HG03060 (cell line): ENCODE data around the gene TANGO6.

Experiments used
- ATAC-seq: cut with Tn5 transposase; IDR thresholded peaks from one replicate; pipeline ENCODE4 v1.9.1; 2021; ENCODE audit warnings: low read depth, moderate number of reproducible peaks; ENCODE audit not compliant: unreplicated experiment

Gene TANGO6

GRCh38 chr16:68907297-68907696 lies 64.0 kb downstream of the TANGO6 start:
- no peak for ATAC-seq

GRCh38 chr16:68907781-68908181 lies 64.5 kb downstream of the TANGO6 start:
- no peak for ATAC-seq

- ATAC-seq = no peak
Observed at GRCh38 chr16:68909099-68909733, 65.9 kb downstream of the TANGO6 start.

GRCh38 chr16:68910051-68910450 lies 66.7 kb downstream of the TANGO6 start:
- ATAC-seq = no peak

- ATAC-seq = no peak
Observed at GRCh38 chr16:68915589-68915988, 72.3 kb downstream of the TANGO6 start.

- ATAC-seq = no peak
Observed at GRCh38 chr16:68917541-68917940, 74.2 kb downstream of the TANGO6 start.

GRCh38 chr16:68920349-68920748 lies 77.0 kb downstream of the TANGO6 start:
- ATAC-seq = no peak

- ATAC-seq = no peak
Observed at GRCh38 chr16:68921637-68922036, 78.3 kb downstream of the TANGO6 start.

GRCh38 chr16:68923116-68923515 lies 79.8 kb downstream of the TANGO6 start:
- ATAC-seq = no peak

GRCh38 chr16:68927018-68927417 lies 83.7 kb downstream of the TANGO6 start:
- ATAC-seq = no peak

GRCh38 chr16:68931196-68931595 lies 87.9 kb downstream of the TANGO6 start:
- ATAC-seq = no peak

GRCh38 chr16:68934402-68934801 lies 91.1 kb downstream of the TANGO6 start:
- ATAC-seq = no peak

- no peak for ATAC-seq
Observed at GRCh38 chr16:68935008-68935407, 91.7 kb downstream of the TANGO6 start.

- ATAC-seq = no peak
Observed at GRCh38 chr16:68936736-68937631, 93.7 kb downstream of the TANGO6 start.

- no peak for ATAC-seq
Observed at GRCh38 chr16:68939692-68940320, 96.5 kb downstream of the TANGO6 start.

- no peak for ATAC-seq
Observed at GRCh38 chr16:68940816-68941215, 97.5 kb downstream of the TANGO6 start.

GRCh38 chr16:68943961-68944360 lies 100.6 kb downstream of the TANGO6 start:
- ATAC-seq = no peak

GRCh38 chr16:68948230-68948910 lies 105.0 kb downstream of the TANGO6 start:
- ATAC-seq = no peak

- ATAC-seq = no peak
Observed at GRCh38 chr16:68951991-68952877, 108.9 kb downstream of the TANGO6 start.
